BE2C (cell line): Measurements from ENCODE around the gene HLF.

Source experiments
- DNase-seq: peaks from one replicate; pipeline ENCODE4 v3.0.0-alpha.2; 2020
- H3K27me3 ChIP-seq: fragments of 250-450 bp; sonication (Bioruptor Pico); 2 replicates; pipeline ENCODE4 v1.5.1; 2020; ENCODE audit warnings: mild to moderate bottlenecking
- H3K36me3 ChIP-seq: fragments of 250-450 bp; sonication (Bioruptor Pico); 2 replicates; pipeline ENCODE4 v1.5.1; 2020; ENCODE audit warnings: mild to moderate bottlenecking
- H3K4me1 ChIP-seq: fragments of 250-450 bp; sonication (Bioruptor Pico); 2 replicates; pipeline ENCODE4 v1.5.1; 2020
- H3K4me3 ChIP-seq: 2 replicates; pipeline ENCODE4 v1.5.1; 2011; ENCODE audit warnings: low read depth, low read length
- H3K9me3 ChIP-seq: fragments of 250-450 bp; sonication (Bioruptor Pico); 2 replicates; pipeline ENCODE4 v1.5.1; 2020
- TF ChIP-seq, protein P1 (sequence below): IDR thresholded peaks from 2 replicates; pipeline ENCODE4 v1.5.1; 2012; ENCODE audit warnings: mild to moderate bottlenecking, low read depth, low read length

Gene HLF

DNA sequence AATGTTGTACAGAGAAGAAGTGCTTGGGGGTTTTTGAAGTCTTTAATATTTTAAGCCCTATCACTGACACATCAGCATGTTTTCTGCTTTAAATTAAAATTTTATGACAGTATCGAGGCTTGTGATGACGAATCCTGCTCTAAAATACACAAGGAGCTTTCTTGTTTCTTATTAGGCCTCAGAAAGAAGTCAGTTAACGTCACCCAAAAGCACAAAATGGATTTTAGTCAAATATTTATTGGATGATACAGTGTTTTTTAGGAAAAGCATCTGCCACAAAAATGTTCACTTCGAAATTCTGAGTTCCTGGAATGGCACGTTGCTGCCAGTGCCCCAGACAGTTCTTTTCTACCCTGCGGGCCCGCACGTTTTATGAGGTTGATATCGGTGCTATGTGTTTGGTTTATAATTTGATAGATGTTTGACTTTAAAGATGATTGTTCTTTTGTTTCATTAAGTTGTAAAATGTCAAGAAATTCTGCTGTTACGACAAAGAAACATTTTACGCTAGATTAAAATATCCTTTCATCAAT, 57.8 kb downstream of the HLF start:
- Histone ChIP-seq H3K9me3 (no peaks in the 10 kb centered on the region), H3K27me3 (no peaks in the 10 kb centered on the region), H3K36me3 (no peaks in the 10 kb centered on the region), H3K4me3 (no peak overlapping the region), H3K4me1 (no peaks in the 10 kb centered on the region)
- DNase-seq = no peak
- TF ChIP-seq, protein P1, sequence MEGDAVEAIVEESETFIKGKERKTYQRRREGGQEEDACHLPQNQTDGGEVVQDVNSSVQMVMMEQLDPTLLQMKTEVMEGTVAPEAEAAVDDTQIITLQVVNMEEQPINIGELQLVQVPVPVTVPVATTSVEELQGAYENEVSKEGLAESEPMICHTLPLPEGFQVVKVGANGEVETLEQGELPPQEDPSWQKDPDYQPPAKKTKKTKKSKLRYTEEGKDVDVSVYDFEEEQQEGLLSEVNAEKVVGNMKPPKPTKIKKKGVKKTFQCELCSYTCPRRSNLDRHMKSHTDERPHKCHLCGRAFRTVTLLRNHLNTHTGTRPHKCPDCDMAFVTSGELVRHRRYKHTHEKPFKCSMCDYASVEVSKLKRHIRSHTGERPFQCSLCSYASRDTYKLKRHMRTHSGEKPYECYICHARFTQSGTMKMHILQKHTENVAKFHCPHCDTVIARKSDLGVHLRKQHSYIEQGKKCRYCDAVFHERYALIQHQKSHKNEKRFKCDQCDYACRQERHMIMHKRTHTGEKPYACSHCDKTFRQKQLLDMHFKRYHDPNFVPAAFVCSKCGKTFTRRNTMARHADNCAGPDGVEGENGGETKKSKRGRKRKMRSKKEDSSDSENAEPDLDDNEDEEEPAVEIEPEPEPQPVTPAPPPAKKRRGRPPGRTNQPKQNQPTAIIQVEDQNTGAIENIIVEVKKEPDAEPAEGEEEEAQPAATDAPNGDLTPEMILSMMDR = no peak

DNA sequence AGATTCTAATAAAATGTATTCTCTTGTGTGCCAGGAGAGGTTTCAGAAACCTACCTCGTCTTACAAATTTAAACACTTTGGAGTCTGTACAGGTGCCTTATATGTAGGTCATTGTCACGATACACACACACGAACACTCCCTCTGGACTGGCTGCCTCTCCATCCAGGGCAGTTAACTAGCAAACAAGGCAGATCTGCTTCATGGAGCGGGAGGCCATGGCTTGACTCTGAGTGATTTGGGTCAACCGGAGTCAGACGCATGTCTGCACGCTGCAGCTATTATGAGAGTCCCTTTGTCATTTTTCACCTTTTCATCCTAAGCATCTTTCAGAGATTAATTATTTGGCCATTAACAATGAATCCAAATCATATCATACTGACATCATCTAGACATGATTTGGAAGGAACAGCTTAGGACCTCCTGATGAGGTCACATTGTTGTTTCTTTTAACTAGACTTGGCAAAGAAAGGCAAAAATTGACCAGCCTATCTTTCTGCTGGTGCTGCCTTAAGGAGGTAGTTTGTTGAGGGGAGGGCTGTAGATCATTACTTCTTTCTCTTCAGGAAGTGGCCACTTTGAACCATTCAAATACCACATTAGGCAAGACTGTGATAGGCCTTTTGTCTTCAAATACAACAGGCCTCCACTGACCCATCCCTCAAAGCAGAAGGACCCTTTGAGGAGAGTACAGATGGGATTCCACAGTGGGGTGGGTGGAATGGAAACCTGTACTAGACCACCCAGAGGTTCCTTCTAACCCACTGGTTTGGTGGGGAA, 58.9 kb downstream of the HLF start:
- DNase-seq = no peak
- no peaks in the 10 kb centered on the region for H3K36me3 ChIP-seq
- no peak overlapping the region for H3K4me3 ChIP-seq
- no peaks in the 10 kb centered on the region for H3K4me1 ChIP-seq
- no peaks in the 10 kb centered on the region for H3K27me3 ChIP-seq
- H3K9me3 ChIP-seq = no peaks in the 10 kb centered on the region
- TF ChIP-seq, protein P1 = no peak

DNA sequence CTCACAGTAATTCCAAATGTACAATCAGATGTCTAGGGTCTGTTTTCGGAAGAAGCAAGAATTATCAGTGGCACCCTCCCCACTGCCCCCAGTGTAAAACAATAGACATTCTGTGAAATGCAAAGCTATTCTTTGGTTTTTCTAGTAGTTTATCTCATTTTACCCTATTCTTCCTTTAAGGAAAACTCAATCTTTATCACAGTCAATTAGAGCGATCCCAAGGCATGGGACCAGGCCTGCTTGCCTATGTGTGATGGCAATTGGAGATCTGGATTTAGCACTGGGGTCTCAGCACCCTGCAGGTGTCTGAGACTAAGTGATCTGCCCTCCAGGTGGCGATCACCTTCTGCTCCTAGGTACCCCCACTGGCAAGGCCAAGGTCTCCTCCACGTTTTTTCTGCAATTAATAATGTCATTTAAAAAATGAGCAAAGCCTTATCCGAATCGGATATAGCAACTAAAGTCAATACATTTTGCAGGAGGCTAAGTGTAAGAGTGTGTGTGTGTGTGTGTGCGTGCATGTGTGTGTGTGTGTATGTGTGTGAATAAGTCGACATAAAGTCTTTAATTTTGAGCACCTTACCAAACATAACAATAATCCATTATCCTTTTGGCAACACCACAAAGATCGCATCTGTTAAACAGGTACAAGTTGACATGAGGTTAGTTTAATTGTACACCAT, 59.7 kb downstream of the HLF start:
- no peak for DNase-seq
- Histone ChIP-seq H3K36me3 (no peaks in the 10 kb centered on the region), H3K9me3 (no peaks in the 10 kb centered on the region), H3K27me3 (no peaks in the 10 kb centered on the region), H3K4me1 (no peaks in the 10 kb centered on the region), H3K4me3 (no peak overlapping the region)
- TF ChIP-seq, protein P1 = 0 out of 2 replicates have a peak, but pooled peaks have one; percentile 6

DNA sequence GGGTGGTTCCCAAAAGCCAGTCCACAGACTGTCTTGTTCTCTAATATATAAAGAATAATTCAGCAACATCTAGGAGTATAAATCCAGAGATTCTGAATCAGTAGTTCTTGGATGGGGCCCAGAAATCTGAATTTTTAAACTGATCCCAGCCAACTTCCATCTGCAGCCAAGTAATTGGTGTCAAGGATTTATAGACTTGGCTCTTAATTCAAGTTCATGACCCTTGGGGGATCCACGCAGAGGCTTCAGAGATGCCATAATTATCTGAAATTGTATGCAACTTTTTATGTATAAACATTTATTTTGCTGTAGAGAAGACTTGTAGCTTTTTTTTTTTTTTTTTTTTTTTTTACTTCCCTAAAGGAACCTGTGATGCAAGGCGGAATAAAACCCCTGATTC, 60.6 kb downstream of the HLF start:
- no peaks in the 10 kb centered on the region for H3K4me1 ChIP-seq
- no peak for DNase-seq
- TF ChIP-seq, protein P1 = no peak
- no peaks in the 10 kb centered on the region for H3K27me3 ChIP-seq
- no peaks in the 10 kb centered on the region for H3K36me3 ChIP-seq
- H3K9me3 ChIP-seq = no peaks in the 10 kb centered on the region
- H3K4me3 ChIP-seq = no peak overlapping the region

DNA sequence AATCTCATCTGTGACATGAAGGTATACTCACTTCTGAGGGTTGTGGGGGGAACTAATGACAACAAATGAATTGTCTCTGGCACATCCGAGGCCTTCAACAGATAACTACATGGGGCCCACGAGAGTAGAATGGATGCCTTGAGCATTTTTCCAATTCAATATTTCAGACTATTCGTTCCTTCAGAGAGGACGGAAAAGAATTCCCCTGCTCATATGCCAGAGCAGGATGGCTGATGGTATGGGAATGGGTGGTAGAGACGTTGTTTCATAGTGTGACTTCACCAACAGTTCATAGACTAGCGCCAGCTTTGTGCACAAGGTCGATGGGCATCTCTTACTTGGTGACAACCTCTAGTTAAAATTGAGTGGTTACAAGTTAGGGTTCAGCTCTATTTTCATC, 61.3 kb downstream of the HLF start:
- DNase-seq = no peak
- H3K36me3 ChIP-seq = no peaks in the 10 kb centered on the region
- no peaks in the 10 kb centered on the region for H3K4me1 ChIP-seq

More for the DNA sequence above, 61.3 kb downstream of the HLF start:
- H3K4me3 ChIP-seq = no peak overlapping the region
- TF ChIP-seq, protein P1 = no peak
- H3K9me3 ChIP-seq = no peaks in the 10 kb centered on the region
- no peaks in the 10 kb centered on the region for H3K27me3 ChIP-seq
